ENCODE data around the gene CYGB.
"Not testable (repeated sequence)": the region's sequence is repeated elsewhere in the genome, so short reads cannot be mapped to it uniquely, and the experiment has no call there.

CYGB gene

DNA sequence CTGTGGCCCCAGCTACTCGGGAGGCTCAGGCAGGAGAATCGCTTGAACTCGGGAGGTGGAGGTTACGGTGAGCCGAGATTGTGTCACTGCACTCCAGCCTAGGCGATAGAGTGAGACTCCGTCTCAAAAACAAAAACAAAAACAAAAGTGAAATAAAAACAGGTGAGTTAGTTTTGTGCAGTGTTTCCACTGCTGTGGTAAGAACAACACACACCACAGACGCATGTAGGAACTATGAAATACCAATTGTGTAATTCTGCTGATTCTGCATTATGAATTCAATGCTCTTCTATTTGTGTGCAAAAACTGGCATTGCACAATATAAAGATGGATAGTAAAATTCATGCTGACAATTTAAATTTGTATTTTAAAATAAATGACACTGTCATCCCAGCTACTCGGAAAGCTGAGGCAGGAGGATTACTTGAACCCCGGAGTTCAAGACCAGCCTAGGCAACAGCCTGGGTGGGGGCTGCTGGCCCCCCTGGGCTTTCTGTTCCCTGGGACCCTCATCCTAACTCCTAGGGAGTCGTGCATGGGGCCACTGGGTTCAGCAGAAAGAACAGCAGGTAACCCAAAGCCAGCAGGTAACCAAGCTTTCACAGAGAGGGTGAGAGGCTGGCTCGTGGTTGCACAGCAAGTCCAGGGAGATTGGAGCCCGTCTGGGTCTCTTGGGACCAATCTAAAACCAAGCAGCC lies 25.7 kb downstream of the CYGB start:
- no peaks in the 10 kb centered on the region for H3K36me3 ChIP-seq (ENCODE audit: insufficient read depth, low read depth, low read length)
- H3K27ac ChIP-seq (ENCODE audit: low read length), result no peak overlapping the region
- H3K27me3 ChIP-seq (ENCODE audit: insufficient read depth, low read length), result peaks cover 5% of the 10 kb centered on the region
- no peak overlapping the region for H3K4me3 ChIP-seq (ENCODE audit: low read length)
- H3K9me3 ChIP-seq (ENCODE audit: insufficient read depth, low read depth, low read length), result no peaks in the 10 kb centered on the region
- no peak overlapping the region for H3K9ac ChIP-seq (ENCODE audit: low read depth, low read length)
- H3K4me1 ChIP-seq (ENCODE audit: insufficient read depth, low read length), result no peaks in the 10 kb centered on the region

DNA sequence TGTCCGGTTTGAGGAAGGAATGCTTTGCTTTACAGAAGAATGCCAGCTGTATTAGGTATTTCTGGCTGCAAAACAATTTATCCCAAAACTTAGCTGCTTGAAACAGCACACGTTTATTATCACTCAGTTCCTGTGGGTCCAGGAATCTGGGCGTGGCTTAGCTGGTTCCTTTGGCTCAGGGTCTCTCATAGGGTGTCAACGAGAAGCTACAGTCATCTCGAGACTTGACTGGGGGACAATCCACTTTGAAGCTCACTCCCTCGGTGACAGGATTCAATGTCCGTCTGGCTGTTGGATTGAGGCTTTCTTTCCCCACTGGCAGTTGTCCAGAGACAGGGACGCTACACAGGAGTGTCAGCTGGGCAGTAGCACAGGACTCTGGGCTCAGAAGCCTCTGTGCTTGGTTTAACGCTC lies 26.7 kb downstream of the CYGB start:
- H3K9ac ChIP-seq (ENCODE audit: low read depth, low read length), result no peak overlapping the region
- H3K36me3 ChIP-seq (ENCODE audit: insufficient read depth, low read depth, low read length), result no peaks in the 10 kb centered on the region
- no peaks in the 10 kb centered on the region for H3K4me1 ChIP-seq (ENCODE audit: insufficient read depth, low read length)
- peaks cover 10% of the 10 kb centered on the region for H3K27me3 ChIP-seq (ENCODE audit: insufficient read depth, low read length)
- no peak overlapping the region for H3K27ac ChIP-seq (ENCODE audit: low read length)
- no peak overlapping the region for H3K4me3 ChIP-seq (ENCODE audit: low read length)
- H3K9me3 ChIP-seq (ENCODE audit: insufficient read depth, low read depth, low read length), result no peaks in the 10 kb centered on the region

DNA sequence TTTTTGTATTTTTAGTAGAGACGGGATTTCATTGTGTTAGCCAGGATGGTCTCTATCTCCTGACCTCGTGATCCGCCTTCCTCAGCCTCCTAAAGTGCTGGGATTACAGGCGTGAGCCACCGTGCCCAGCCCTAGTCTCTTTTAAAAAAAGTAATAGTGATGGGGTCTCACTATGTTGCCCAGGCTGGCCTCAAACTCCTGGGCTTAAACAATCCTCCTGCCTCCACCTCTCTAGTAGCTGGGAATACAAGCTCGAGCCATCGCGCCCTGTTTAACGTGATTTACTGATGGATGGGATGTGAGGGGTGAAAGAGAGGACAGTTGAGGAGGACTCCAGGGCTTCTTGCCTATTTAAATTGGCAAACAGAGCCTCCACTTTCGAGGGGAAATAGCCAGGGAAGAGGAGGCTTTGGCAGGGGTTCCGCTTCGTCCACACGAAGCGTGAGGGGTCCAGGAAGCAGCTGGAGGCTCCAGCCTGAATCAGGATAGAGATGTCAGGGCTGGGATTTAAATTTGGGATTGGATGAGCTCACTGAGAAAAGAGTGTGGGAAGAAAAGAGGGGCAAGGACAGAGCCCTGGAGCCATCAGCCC lies 28.9 kb downstream of the CYGB start:
- H3K27ac ChIP-seq (ENCODE audit: low read length); H3K9me3 ChIP-seq (ENCODE audit: insufficient read depth, low read depth, low read length); H3K4me1 ChIP-seq (ENCODE audit: insufficient read depth, low read length); H3K36me3 ChIP-seq (ENCODE audit: insufficient read depth, low read depth, low read length); H3K27me3 ChIP-seq (ENCODE audit: insufficient read depth, low read length); H3K9ac ChIP-seq (ENCODE audit: low read depth, low read length); H3K4me3 ChIP-seq (ENCODE audit: low read length): not testable (repeated sequence)

DNA sequence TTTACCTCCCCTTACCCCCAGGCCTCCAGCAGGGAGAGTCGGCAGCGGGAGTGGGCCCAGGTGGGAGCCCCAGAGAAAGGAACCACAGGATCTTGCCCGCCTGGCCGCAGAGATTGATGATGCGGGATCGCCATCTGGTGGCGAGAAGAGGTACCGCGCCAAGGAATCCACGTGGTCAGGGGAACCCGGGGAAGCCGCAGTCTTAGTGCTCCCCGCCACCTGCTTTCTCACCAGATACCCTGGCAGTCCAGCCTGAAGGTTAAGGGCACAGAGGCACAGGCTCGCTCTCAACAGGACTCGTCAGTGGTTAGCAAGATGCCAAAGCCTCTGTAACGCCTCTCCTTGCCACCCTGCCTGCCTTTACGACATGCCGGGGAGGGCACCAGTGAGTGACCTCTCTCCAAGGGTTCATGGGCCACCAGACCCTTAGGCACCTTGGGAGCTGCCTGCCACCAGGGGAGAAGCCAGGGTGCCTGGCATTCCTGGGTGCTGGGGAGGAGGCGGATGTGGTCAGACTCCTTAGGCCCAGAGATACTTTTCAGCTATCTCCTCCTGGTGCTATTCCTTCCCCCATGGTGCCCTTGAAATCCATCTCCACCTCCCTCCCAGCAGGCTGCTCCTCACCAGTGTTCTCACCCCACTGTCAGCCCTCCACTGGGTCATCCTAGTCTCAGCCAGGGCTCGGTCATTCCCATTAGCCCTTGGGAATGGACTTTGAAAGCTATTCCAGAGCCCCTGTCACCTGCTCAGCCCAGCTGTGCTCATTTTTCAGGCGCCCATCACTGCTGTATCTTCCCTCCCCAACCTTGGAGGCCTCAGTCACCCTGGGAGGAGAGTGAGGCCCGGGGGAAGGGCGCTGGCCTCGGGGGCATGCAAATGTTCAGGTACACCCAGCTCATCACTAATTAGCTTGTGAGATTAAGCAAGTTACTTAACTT lies 30.8 kb downstream of the CYGB start:
- H3K4me1 ChIP-seq (ENCODE audit: insufficient read depth, low read length), result peaks cover 5% of the 10 kb centered on the region; the same call in 1 of the 2 replicates
- no peaks in the 10 kb centered on the region for H3K36me3 ChIP-seq (ENCODE audit: insufficient read depth, low read depth, low read length)
- H3K9ac ChIP-seq (ENCODE audit: low read depth, low read length), result no peak overlapping the region
- H3K27me3 ChIP-seq (ENCODE audit: insufficient read depth, low read length), result peaks cover 10% of the 10 kb centered on the region
- no peak overlapping the region for H3K27ac ChIP-seq (ENCODE audit: low read length)
- H3K4me3 ChIP-seq (ENCODE audit: low read length), result peak overlapping the region; percentile 49; the same call in 1 of the 2 replicates
- no peaks in the 10 kb centered on the region for H3K9me3 ChIP-seq (ENCODE audit: insufficient read depth, low read depth, low read length)

DNA sequence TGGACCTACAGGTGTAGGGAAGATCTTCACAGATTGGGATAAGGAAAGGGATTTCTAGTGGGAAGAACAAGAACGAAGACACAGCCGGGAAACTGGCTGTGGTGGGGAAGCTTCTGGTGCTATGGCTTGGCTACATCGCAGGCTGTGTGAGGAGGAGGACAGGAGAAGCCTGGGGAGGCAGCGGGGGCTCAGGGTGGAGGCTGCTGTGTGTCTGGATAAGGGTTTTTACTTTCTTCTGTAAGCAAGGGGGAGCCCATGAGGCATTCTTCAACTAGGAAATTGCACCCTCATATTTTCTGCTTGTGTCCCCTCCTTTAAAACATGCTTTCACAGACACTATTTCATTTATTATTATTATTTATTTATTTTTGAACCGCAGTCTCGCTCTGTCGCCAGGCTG lies 33.4 kb downstream of the CYGB start:
- H3K27me3 ChIP-seq (ENCODE audit: insufficient read depth, low read length), result peaks cover 21% of the 10 kb centered on the region
- H3K4me1 ChIP-seq (ENCODE audit: insufficient read depth, low read length), result peaks cover 13% of the 10 kb centered on the region; the same call in 1 of the 2 replicates
- no peak overlapping the region for H3K9ac ChIP-seq (ENCODE audit: low read depth, low read length)
- H3K9me3 ChIP-seq (ENCODE audit: insufficient read depth, low read depth, low read length), result no peaks in the 10 kb centered on the region
- H3K4me3 ChIP-seq (ENCODE audit: low read length), result no peak overlapping the region
- H3K36me3 ChIP-seq (ENCODE audit: insufficient read depth, low read depth, low read length), result no peaks in the 10 kb centered on the region
- no peak overlapping the region for H3K27ac ChIP-seq (ENCODE audit: low read length)

DNA sequence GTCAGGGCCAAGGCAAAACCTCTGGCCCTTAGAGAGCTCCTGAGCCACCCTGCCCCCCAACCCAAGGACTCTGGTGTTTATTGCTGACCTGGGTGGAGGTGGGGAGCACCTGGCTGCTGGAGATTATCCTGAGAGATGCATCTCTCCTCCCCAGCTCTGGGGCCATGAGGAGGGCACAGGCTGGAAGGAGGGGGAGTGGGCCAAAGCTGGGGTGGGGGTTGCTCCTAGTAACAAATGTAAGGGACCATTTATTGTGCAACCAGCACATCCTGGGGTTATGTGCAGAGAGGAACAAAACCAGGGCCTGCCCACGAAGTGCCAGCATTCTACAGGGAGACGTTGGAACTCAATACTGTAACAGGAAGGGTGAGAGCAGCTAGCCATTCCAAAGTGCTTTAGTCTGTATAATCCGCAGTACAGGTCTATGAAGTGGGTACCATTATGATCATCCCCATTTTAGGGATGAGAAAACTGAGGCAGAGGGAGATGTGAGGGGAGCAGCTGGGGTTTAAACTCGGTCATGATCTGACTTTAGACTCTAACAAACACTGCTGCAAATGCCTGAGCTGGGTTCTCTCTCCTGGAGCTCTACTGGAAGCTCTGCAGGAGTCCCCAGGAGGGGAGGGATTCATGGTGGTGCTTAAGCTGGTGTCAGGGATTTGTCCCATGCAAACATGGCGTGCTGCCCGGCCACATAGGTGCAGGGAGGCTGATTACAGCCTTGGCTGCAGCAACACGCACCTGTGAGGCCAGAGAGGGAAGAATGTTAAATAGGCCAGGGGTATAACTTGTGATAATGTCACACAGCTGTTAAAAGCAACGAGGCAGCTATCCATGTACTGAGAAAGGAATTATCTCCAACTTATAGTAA lies 34.9 kb downstream of the CYGB start:
- Histone ChIP-seq H3K9me3 (ENCODE audit: insufficient read depth, low read depth, low read length) (no peaks in the 10 kb centered on the region), H3K4me3 (ENCODE audit: low read length) (no peak overlapping the region), H3K36me3 (ENCODE audit: insufficient read depth, low read depth, low read length) (no peaks in the 10 kb centered on the region), H3K4me1 (ENCODE audit: insufficient read depth, low read length) (peaks cover 22% of the 10 kb centered on the region; the same call in 1 of the 2 replicates), H3K27me3 (ENCODE audit: insufficient read depth, low read length) (peaks cover 21% of the 10 kb centered on the region), H3K27ac (ENCODE audit: low read length) (no peak overlapping the region), H3K9ac (ENCODE audit: low read depth, low read length) (no peak overlapping the region)

DNA sequence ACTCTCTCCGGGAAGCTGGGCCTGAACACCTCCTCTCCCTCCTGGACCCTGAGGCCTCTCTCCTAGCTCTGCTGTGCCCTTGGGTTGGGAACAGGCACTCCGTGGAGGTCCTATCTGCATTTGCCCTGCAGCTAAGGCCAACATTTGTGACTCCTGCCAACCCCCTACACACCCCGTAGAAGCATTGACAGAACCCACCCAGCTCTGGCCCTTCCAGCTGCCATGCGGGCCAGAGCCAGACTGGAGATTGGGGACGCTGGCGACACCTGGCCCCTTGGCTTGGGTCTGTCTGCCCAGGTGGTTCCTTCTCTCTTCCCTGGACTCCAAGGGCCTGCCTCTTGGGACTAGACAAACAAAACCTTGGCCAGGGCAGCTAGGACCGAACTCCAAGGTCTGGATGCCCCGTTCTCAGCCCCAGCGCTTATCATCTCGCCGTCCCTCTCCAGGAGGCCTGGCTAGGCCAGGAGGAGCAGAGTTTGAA lies 35.6 kb downstream of the CYGB start:
- peaks cover 24% of the 10 kb centered on the region; the same call in 1 of the 2 replicates for H3K4me1 ChIP-seq (ENCODE audit: insufficient read depth, low read length)
- no peaks in the 10 kb centered on the region for H3K36me3 ChIP-seq (ENCODE audit: insufficient read depth, low read depth, low read length)
- peaks cover 16% of the 10 kb centered on the region for H3K27me3 ChIP-seq (ENCODE audit: insufficient read depth, low read length)
- no peaks in the 10 kb centered on the region for H3K9me3 ChIP-seq (ENCODE audit: insufficient read depth, low read depth, low read length)
- H3K27ac ChIP-seq (ENCODE audit: low read length), result no peak overlapping the region
- peak overlapping the region; percentile 45; the same call in 1 of the 2 replicates for H3K9ac ChIP-seq (ENCODE audit: low read depth, low read length)
- peak overlapping the region; percentile 89 for H3K4me3 ChIP-seq (ENCODE audit: low read length)

DNA sequence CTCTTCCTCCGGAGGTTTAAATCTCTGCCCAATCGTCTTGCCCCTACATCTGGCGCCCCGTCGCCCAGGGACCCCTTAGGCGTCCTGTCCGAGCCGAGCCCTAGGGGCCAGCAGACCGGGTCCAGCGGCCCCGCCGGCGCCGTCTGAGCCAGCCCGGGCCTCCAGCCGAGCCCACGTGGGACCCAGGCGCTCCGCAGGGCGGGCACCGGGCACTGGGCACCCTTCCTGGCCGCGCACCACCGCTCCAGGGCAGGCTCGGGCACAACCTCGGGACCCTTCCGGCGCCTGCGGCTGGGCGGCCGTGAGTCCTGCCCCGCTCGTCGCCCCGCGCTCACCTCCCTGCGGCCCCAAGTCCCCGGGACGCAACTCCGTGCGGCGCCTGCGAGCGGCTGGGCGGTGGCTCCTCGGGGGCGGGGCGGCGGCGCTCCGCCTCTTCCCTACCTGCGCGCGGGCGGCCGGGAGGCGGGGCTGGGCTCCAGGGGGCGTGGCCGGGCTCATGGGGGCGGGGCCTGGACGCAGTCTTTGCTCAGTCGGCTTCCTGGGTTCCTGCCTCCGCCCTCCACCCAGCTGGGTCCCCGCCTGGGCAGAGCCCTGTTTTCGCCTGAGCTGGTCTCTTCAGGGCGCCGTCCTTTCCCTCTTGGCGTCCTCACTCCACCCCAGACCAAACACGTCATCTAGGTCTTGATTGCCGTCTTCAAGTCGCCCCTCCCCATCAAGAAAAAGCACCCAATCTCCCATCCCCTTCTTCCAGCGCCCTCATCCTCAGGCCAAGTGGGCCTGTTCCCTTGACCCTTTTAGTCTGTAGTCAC lies 36.3 kb downstream of the CYGB start, which contains the start of gene RHBDF2:
TSS of gene RHBDF2 (minus strand) at position 406 of the 809 bp plus-strand sequence. CDS start 19,899 bp downstream, outside the sequence.
- Histone ChIP-seq H3K27ac (ENCODE audit: low read length) (no peak within 1 kb of the TSS), H3K4me3 (ENCODE audit: low read length) (peak within 1 kb of the TSS; percentile 89), H3K9me3 (ENCODE audit: insufficient read depth, low read depth, low read length) (no peaks in the 10 kb centered on the region), H3K27me3 (ENCODE audit: insufficient read depth, low read length) (peaks cover 12% of the 10 kb centered on the region), H3K9ac (ENCODE audit: low read depth, low read length) (peak within 1 kb of the TSS; percentile 63; the same call in 1 of the 2 replicates), H3K36me3 (ENCODE audit: insufficient read depth, low read depth, low read length) (no peaks in the 10 kb centered on the region), H3K4me1 (ENCODE audit: insufficient read depth, low read length) (peaks cover 24% of the 10 kb centered on the region; the same call in 1 of the 2 replicates)

DNA sequence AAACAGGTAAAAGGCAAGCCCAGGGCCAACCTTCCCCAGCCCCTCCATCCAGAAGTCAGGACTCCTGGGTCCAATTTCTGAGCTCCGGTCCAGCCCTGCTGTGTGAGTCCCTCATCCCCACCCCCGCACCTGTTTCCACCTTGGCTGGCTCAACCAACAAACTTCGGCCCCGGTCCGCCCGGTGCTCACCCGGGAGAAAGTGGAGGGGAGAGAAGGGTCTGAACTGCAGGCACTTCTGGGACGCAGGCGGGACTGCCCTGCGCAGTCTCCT lies 36.8 kb downstream of the CYGB start:
- H3K9me3 ChIP-seq (ENCODE audit: insufficient read depth, low read depth, low read length), result no peaks in the 10 kb centered on the region
- no peaks in the 10 kb centered on the region for H3K36me3 ChIP-seq (ENCODE audit: insufficient read depth, low read depth, low read length)
- H3K4me1 ChIP-seq (ENCODE audit: insufficient read depth, low read length), result peaks cover 24% of the 10 kb centered on the region; the same call in 1 of the 2 replicates
- no peak overlapping the region for H3K27ac ChIP-seq (ENCODE audit: low read length)
- H3K27me3 ChIP-seq (ENCODE audit: insufficient read depth, low read length), result peaks cover 12% of the 10 kb centered on the region
- peak overlapping the region; percentile 63; the same call in 1 of the 2 replicates for H3K9ac ChIP-seq (ENCODE audit: low read depth, low read length)
- H3K4me3 ChIP-seq (ENCODE audit: low read length), result peak overlapping the region; percentile 89

DNA sequence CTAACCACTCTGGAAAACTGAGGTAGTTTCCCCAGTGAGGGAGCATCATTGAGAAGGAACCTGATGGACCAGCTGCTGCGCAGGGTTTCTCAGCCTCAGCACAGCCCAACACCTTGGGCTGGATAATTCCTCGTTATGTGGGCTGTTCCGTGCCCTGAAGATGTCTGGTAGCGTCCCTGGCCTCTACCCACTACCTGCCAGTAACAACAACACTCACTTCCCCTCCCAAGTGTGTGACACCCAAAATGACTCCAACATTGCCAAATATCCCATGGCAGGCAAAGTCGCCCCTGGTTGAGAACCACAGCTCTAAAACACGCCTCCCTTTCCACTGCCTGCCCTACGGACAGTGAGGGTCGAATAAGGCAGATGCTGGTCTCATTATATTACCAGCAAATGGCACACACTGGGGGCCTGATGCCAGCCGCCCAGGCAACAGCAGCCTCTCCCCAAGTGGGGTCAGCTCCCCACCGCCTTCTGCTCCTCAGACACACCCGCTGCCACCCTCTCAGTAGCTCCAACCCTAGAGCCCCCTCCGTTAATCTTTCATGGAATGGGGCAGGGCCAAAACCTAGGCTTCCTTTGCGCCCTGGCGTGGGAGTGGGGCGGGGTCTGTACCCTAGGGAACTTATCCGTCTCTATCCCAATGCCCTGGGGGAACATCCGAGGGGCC lies 37.3 kb downstream of the CYGB start:
- H3K4me3 ChIP-seq (ENCODE audit: low read length), result peak overlapping the region; percentile 89
- peaks cover 12% of the 10 kb centered on the region for H3K27me3 ChIP-seq (ENCODE audit: insufficient read depth, low read length)
- no peaks in the 10 kb centered on the region for H3K36me3 ChIP-seq (ENCODE audit: insufficient read depth, low read depth, low read length)
- peak overlapping the region; percentile 63; the same call in 1 of the 2 replicates for H3K9ac ChIP-seq (ENCODE audit: low read depth, low read length)
- peaks cover 24% of the 10 kb centered on the region; the same call in 1 of the 2 replicates for H3K4me1 ChIP-seq (ENCODE audit: insufficient read depth, low read length)
- no peak overlapping the region for H3K27ac ChIP-seq (ENCODE audit: low read length)
- no peaks in the 10 kb centered on the region for H3K9me3 ChIP-seq (ENCODE audit: insufficient read depth, low read depth, low read length)
